ENCODE measurements around the gene IL20RB. TPM values are rescaled to one million over a fixed set of nuclear protein-coding genes. Genes with fewer than 3 reads are reported as not detected.
"Not testable (repeated sequence)": the region's sequence is repeated elsewhere in the genome, so short reads cannot be mapped to it uniquely, and the experiment has no call there.

IL20RB gene
- total and polyA plus RNA-seq, 4 donors: 0.14 to 1.3 (median 0.33) TPM

DNA sequence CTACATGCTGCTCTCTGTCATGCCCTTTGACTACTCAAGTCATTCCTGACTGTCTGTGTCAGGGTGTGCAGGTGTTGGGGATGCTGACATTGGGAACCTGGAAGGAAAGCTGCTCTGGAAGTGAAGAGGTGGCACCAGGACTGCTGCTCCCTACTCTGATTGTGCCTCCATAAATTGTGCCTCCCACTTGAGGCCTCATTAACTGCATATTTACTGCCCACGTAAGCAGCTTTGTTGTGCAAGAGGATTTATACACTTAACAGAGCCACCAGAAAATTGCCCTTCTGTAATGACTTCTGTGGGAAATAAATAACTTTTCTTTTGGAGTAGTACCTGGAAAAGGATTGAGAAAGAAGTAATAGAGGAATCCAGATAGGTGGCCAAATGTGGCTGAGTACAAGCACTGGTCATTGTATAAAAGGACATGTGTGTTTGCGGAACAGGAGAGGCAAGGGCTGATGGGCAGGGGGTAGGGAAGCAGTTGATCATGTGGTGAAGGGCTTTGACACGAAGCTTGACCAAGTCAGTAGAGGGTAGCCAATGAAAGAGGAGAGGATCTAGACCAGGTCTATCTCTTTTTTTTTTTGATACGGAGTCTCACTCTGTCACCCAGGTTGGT lies 24.8 kb downstream of the IL20RB start (continued):
- TF ChIP-seq, protein P1, sequence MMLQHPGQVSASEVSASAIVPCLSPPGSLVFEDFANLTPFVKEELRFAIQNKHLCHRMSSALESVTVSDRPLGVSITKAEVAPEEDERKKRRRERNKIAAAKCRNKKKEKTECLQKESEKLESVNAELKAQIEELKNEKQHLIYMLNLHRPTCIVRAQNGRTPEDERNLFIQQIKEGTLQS (IDR thresholded peaks at IDR 0.05): no peak
- no peak for TF ChIP-seq SP1 (IDR thresholded peaks at IDR 0.05)
- TF ChIP-seq JUND (IDR thresholded peaks at IDR 0.05): no peak
- TF ChIP-seq HNF4G (IDR thresholded peaks at IDR 0.05): no peak

DNA sequence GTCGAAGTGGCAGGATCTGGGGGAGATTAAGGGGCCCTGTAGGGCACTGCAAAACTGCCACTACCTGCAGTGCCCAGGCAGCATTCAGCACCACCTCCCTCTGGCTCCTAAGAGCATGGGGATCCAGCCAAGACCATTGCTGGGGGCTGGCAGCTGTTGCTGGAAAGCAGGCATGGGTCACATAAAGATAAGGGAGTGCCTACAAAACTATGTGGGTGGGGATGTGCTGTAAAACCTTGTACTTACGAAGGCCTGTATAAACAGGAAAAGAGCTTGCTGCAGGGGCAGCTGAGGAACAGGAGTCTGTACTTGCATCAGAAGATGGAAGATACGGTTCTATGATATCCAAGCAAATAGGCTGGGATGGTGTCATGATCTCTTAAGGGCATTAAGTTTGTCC lies 27.1 kb downstream of the IL20RB start:
- 70% methylated on average over 3 of the region's 3 CpGs for WGBS
- no peaks in the 10 kb centered on the region for H3K27me3 ChIP-seq (ENCODE audit: control insufficient read depth in 4 of 4, insufficient read depth in 4 of 4, low read length in 3 of 4)
- H3K36me3 ChIP-seq (ENCODE audit: control insufficient read depth in 4 of 4, insufficient read depth in 3 of 4, low read depth in 1 of 4, low read length in 3 of 4): no peaks in the 10 kb centered on the region
- H3K4me3 ChIP-seq (ENCODE audit: low read depth in 1 of 3, low read length in 3 of 3): no peak overlapping the region
- no peak overlapping the region for H3K27ac ChIP-seq (ENCODE audit: low read depth in 1 of 2, low read length in 2 of 2)
- TF ChIP-seq TAF1 (conservative IDR thresholded peaks at IDR 0.05) (no peak), HNF4A (conservative IDR thresholded peaks at IDR 0.05) (no peak), RXRA (IDR thresholded peaks at IDR 0.05) (no peak), FOXA1 (IDR thresholded peaks at IDR 0.05) (no peak), EGR1 (IDR thresholded peaks at IDR 0.05; ENCODE audit: low read depth in 2 of 2) (no peak), YY1 (IDR thresholded peaks at IDR 0.05) (no peak), FOXA2 (IDR thresholded peaks at IDR 0.05) (no peak), RAD21 (IDR thresholded peaks at IDR 0.05) (no peak), SP1 (IDR thresholded peaks at IDR 0.05) (no peak), NR2F2 (IDR thresholded peaks at IDR 0.05) (no peak), GABPA (IDR thresholded peaks at IDR 0.05 in 1 of 2, conservative IDR thresholded peaks at IDR 0.05 in 1 of 2) (no peak), HNF4G (IDR thresholded peaks at IDR 0.05) (no peak), JUND (IDR thresholded peaks at IDR 0.05) (no peak)
- TF ChIP-seq, protein P2, sequence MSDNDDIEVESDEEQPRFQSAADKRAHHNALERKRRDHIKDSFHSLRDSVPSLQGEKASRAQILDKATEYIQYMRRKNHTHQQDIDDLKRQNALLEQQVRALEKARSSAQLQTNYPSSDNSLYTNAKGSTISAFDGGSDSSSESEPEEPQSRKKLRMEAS (IDR thresholded peaks at IDR 0.05): no peak
- H3K9me3 ChIP-seq (ENCODE audit: control insufficient read depth in 4 of 4, low read length in 3 of 4): no peaks in the 10 kb centered on the region
- no peak overlapping the region for H3K9ac ChIP-seq (ENCODE audit: low read depth in 1 of 2, low read length in 2 of 2)
- no peaks in the 10 kb centered on the region for H3K4me1 ChIP-seq (ENCODE audit: control insufficient read depth in 4 of 4, insufficient read depth in 4 of 4, low read length in 3 of 4)
- no peak for DNase-seq (ENCODE audit: low spot score)

DNA sequence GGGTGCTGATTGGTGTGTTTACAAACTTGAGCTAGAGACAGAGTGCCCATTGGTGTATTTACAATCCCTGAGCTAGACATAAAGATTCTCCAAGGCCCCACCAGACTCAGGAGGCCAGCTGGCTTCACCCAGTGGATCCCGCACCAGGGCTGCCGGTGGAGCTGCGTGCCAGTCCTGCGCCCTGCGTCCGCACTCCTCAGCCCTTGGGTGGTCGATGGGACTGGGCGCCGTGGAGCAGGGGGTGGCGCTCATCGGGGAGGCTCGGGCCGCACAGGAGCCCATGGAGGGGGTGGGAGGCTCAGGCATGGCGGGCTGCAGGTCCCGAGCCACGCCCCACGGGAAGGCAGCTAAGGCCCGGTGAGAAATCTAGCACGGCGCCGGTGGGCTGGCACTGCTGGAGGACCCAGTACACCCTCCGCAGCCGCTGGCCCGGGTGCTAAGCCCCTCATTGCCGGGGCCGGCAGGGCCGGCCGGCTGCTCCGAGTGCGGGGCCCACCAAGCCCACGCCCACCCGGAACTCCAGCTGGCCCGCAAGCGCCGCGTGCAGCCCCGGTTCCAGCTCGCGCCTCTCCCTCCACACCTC lies 29.7 kb downstream of the IL20RB start:
- H3K27ac ChIP-seq (ENCODE audit: low read depth in 1 of 2, low read length in 2 of 2); H3K36me3 ChIP-seq (ENCODE audit: control insufficient read depth in 4 of 4, insufficient read depth in 3 of 4, low read depth in 1 of 4, low read length in 3 of 4); H3K9ac ChIP-seq (ENCODE audit: low read depth in 1 of 2, low read length in 2 of 2); H3K27me3 ChIP-seq (ENCODE audit: control insufficient read depth in 4 of 4, insufficient read depth in 4 of 4, low read length in 3 of 4); H3K4me3 ChIP-seq (ENCODE audit: low read depth in 1 of 3, low read length in 3 of 3); H3K4me1 ChIP-seq (ENCODE audit: control insufficient read depth in 4 of 4, insufficient read depth in 4 of 4, low read length in 3 of 4); DNase-seq (ENCODE audit: low spot score); H3K9me3 ChIP-seq (ENCODE audit: control insufficient read depth in 4 of 4, low read length in 3 of 4): not testable (repeated sequence)
- WGBS: 95% methylated on average over 39 of the region's 39 CpGs

DNA sequence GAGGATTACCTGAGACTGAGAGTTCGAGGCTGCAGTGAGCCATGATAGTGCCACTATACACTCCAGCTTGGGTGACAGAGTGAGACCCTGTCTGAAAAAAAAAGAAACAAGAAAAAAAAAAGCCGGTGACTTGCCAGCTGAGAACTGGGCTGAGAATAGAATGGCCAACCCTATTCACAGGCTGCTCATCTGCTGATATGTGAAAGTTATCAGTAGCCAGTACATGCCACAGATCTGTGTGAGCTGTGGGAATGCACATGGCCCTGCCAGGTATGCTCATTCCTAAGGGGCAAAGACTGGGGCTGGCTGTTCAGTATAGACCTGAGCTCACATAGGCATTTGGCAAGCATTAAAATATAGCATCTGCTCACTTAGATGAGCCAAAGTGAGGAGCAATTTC lies 30.9 kb downstream of the IL20RB start:
- 97% methylated on average over 2 of the region's 2 CpGs for WGBS
- H3K4me1 ChIP-seq (ENCODE audit: control insufficient read depth in 4 of 4, insufficient read depth in 4 of 4, low read length in 3 of 4): no peaks in the 10 kb centered on the region
- DNase-seq (ENCODE audit: low spot score): no peak
- no peak overlapping the region for H3K9ac ChIP-seq (ENCODE audit: low read depth in 1 of 2, low read length in 2 of 2)
- no peaks in the 10 kb centered on the region for H3K9me3 ChIP-seq (ENCODE audit: control insufficient read depth in 4 of 4, low read length in 3 of 4)
- H3K36me3 ChIP-seq (ENCODE audit: control insufficient read depth in 4 of 4, insufficient read depth in 3 of 4, low read depth in 1 of 4, low read length in 3 of 4): no peaks in the 10 kb centered on the region
- H3K4me3 ChIP-seq (ENCODE audit: low read depth in 1 of 3, low read length in 3 of 3): no peak overlapping the region
- no peak overlapping the region for H3K27ac ChIP-seq (ENCODE audit: low read depth in 1 of 2, low read length in 2 of 2)
- no peaks in the 10 kb centered on the region for H3K27me3 ChIP-seq (ENCODE audit: control insufficient read depth in 4 of 4, insufficient read depth in 4 of 4, low read length in 3 of 4)
- TF ChIP-seq EGR1 (IDR thresholded peaks at IDR 0.05; ENCODE audit: low read depth in 2 of 2) (no peak), FOXA2 (IDR thresholded peaks at IDR 0.05) (no peak), TAF1 (conservative IDR thresholded peaks at IDR 0.05) (no peak), RXRA (IDR thresholded peaks at IDR 0.05) (no peak), NR2F2 (IDR thresholded peaks at IDR 0.05) (no peak), YY1 (IDR thresholded peaks at IDR 0.05) (no peak), JUND (IDR thresholded peaks at IDR 0.05) (no peak), GABPA (IDR thresholded peaks at IDR 0.05 in 1 of 2, conservative IDR thresholded peaks at IDR 0.05 in 1 of 2) (no peak), HNF4G (IDR thresholded peaks at IDR 0.05) (no peak), SP1 (IDR thresholded peaks at IDR 0.05) (no peak), RAD21 (IDR thresholded peaks at IDR 0.05) (no peak)
- TF ChIP-seq, protein P3, sequence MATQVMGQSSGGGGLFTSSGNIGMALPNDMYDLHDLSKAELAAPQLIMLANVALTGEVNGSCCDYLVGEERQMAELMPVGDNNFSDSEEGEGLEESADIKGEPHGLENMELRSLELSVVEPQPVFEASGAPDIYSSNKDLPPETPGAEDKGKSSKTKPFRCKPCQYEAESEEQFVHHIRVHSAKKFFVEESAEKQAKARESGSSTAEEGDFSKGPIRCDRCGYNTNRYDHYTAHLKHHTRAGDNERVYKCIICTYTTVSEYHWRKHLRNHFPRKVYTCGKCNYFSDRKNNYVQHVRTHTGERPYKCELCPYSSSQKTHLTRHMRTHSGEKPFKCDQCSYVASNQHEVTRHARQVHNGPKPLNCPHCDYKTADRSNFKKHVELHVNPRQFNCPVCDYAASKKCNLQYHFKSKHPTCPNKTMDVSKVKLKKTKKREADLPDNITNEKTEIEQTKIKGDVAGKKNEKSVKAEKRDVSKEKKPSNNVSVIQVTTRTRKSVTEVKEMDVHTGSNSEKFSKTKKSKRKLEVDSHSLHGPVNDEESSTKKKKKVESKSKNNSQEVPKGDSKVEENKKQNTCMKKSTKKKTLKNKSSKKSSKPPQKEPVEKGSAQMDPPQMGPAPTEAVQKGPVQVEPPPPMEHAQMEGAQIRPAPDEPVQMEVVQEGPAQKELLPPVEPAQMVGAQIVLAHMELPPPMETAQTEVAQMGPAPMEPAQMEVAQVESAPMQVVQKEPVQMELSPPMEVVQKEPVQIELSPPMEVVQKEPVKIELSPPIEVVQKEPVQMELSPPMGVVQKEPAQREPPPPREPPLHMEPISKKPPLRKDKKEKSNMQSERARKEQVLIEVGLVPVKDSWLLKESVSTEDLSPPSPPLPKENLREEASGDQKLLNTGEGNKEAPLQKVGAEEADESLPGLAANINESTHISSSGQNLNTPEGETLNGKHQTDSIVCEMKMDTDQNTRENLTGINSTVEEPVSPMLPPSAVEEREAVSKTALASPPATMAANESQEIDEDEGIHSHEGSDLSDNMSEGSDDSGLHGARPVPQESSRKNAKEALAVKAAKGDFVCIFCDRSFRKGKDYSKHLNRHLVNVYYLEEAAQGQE (IDR thresholded peaks at IDR 0.05): no peak
- TF ChIP-seq, protein P2 (IDR thresholded peaks at IDR 0.05): no peak
- TF ChIP-seq, protein P4, sequence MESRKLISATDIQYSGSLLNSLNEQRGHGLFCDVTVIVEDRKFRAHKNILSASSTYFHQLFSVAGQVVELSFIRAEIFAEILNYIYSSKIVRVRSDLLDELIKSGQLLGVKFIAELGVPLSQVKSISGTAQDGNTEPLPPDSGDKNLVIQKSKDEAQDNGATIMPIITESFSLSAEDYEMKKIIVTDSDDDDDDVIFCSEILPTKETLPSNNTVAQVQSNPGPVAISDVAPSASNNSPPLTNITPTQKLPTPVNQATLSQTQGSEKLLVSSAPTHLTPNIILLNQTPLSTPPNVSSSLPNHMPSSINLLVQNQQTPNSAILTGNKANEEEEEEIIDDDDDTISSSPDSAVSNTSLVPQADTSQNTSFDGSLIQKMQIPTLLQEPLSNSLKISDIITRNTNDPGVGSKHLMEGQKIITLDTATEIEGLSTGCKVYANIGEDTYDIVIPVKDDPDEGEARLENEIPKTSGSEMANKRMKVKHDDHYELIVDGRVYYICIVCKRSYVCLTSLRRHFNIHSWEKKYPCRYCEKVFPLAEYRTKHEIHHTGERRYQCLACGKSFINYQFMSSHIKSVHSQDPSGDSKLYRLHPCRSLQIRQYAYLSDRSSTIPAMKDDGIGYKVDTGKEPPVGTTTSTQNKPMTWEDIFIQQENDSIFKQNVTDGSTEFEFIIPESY (IDR thresholded peaks at IDR 0.05): no peak
